GM18867 (cell line): ENCODE measurements around the gene ARFIP1.

Experiments
- ATAC-seq: cut with Tn5 transposase; IDR thresholded peaks from one replicate; pipeline ENCODE4 v1.9.1; 2021; ENCODE audit warnings: mild to moderate bottlenecking, moderate library complexity; ENCODE audit not compliant: unreplicated experiment

ARFIP1 gene

GRCh38 chr4:152936446-152937335, 156.9 kb downstream of the ARFIP1 start:
- peak; percentile 38 for ATAC-seq

GRCh38 chr4:152937336-152938236, 157.8 kb downstream of the ARFIP1 start:
- no peak for ATAC-seq

GRCh38 chr4:152938237-152938947, 158.6 kb downstream of the ARFIP1 start:
- no peak for ATAC-seq

GRCh38 chr4:152939621-152940020, 159.9 kb downstream of the ARFIP1 start:
- no peak for ATAC-seq

- no peak for ATAC-seq
Observed at GRCh38 chr4:152940461-152940860, 160.7 kb downstream of the ARFIP1 start.

GRCh38 chr4:152941411-152941810, 161.7 kb downstream of the ARFIP1 start:
- ATAC-seq, result no peak

GRCh38 chr4:152942346-152942745, 162.6 kb downstream of the ARFIP1 start:
- no peak for ATAC-seq

GRCh38 chr4:152943672-152944071, 163.9 kb downstream of the ARFIP1 start:
- ATAC-seq, result no peak

GRCh38 chr4:152944666-152945320, 165.0 kb downstream of the ARFIP1 start:
- no peak for ATAC-seq

GRCh38 chr4:152945639-152946038, 165.9 kb downstream of the ARFIP1 start:
- no peak for ATAC-seq

- no peak for ATAC-seq
Observed at GRCh38 chr4:152946446-152946845, 166.7 kb downstream of the ARFIP1 start.

- ATAC-seq, result no peak
Observed at GRCh38 chr4:152947311-152947710, 167.6 kb downstream of the ARFIP1 start.

GRCh38 chr4:152949930-152950329, 170.2 kb downstream of the ARFIP1 start:
- no peak for ATAC-seq

GRCh38 chr4:152950402-152951274, 170.9 kb downstream of the ARFIP1 start:
- ATAC-seq, result no peak

GRCh38 chr4:152951348-152951747, 171.6 kb downstream of the ARFIP1 start:
- ATAC-seq, result no peak

- no peak for ATAC-seq
Observed at GRCh38 chr4:152953514-152953913, 173.8 kb downstream of the ARFIP1 start.

- no peak for ATAC-seq
Observed at GRCh38 chr4:152954741-152955140, 175.0 kb downstream of the ARFIP1 start.

- ATAC-seq, result no peak
Observed at GRCh38 chr4:152956147-152956546, 176.4 kb downstream of the ARFIP1 start.

GRCh38 chr4:152956650-152957436, 177.1 kb downstream of the ARFIP1 start:
- ATAC-seq, result no peak
